NCI-H446 (cell line): Measurements from ENCODE around the gene DCTN2.
"Not testable (repeated sequence)": the region's sequence is repeated elsewhere in the genome, so short reads cannot be mapped to it uniquely, and the experiment has no call there.

Source experiments
- DNase-seq, 2 experiments: peaks; one replicate each; lab custom pipeline; 2025; lab: John Stamatoyannopoulos, UW

DCTN2 gene

GRCh38 chr12:57515408-57515933, 31.5 kb downstream of the DCTN2 start:
- no peak for DNase-seq

DNA sequence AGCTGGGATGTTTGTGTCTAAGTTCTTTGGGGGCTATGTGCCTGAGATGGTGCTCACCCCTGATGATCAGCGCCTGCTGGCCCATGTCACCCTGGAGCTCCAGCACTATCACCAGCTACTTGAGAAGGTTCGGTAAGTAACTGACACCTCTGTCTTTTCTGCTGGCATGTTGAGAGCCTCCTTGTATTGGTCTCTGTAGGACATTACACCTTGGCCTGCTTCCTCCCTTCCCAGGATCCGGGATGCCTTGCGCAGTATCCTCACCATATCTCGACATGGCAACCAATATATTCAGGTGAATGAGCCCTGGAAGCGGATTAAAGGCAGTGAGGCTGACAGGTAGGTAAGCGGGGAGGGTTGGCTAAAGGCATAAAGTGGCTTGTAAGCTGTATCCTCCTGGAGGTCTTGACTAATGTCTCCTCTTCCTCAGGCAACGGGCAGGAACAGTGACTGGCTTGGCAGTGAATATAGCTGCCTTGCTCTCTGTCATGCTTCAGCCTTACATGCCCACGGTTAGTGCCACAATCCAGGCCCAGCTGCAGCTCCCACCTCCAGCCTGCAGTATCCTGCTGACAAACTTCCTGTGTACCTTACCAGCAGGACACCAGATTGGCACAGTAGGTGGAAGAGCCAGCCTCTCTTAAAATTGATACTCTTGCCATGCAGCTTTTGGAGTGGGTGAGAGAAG, 32.1 kb downstream of the DCTN2 start:
- no peak for DNase-seq

DNA sequence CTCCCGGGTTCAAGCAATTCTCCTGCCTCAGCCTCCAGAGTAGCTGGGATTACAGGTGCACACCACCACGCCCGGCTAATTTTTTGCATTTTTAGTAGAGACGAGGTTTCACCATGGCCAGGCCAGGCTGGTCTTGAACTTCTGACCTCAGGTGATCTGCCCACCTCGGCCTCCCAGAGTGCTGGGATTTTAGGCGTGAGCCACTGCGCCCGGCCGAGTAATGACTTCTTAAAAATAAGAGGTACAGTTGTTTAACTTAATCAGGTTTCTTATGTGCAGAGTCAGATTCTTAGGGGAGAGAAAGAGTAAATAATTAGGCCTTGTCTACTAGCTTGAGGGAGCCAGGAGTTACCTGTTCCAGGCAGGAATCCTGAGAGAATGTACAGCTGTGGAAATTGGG, 32.7 kb downstream of the DCTN2 start:
- DNase-seq = not testable (repeated sequence)

- not testable (repeated sequence) for DNase-seq
These were observed 33.3 kb downstream of the DCTN2 start for GRCh38 chr12:57513677-57514076.

DNA sequence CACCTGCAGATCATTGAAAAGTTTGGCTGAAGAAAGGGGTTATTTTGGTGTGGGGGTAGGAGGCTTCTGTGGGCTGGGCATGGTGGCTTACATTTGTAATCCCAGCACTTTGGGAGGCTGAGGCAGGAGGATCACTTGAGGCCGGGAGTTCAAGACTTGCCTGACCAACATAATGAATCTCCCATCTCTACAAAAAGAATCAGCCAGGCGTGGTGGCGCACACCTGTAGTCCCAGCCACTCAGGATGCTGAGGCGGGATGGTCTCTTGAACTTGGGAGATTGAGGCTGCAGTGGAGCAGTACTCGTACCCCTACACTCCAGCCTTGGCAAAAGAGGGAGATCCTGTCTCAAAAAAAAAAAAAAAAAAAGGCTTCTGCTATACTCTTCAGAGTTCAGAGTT, 33.7 kb downstream of the DCTN2 start:
- DNase-seq = no peak

- no peak for DNase-seq
These were observed 34.3 kb downstream of the DCTN2 start for GRCh38 chr12:57512665-57513064.

DNA sequence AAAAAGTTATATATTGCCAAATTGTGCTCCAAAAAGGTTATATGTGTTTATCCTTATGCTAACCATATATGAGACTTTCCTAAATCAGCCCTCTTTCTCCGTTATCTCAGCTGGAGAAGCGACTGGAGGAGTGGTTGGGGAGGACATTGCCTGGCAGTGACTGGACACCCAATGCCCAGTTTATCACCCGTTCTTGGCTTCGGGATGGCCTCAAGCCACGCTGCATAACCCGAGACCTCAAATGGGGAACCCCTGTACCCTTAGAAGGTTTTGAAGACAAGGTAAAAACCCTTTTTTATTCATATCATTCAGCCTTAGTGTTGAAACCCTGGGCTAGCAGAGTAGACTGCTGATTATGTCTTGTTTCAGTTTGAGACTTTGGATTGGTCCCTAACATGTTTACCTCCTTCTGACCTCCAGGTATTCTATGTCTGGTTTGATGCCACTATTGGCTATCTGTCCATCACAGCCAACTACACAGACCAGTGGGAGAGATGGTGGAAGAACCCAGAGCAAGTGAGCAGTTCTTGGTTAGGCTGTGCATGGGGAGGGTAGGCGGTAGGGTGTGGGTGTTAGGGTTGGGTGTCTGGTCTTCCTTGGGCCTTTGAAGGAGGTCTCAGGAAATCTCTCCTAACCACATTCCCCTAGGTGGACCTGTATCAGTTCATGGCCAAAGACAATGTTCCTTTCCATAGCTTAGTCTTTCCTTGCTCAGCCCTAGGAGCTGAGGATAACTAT, 35.2 kb downstream of the DCTN2 start:
- no peak for DNase-seq

GRCh38 chr12:57511161-57511560, 35.8 kb downstream of the DCTN2 start:
- DNase-seq = no peak

- DNase-seq = not testable (repeated sequence)
These were observed 39.2 kb downstream of the DCTN2 start for GRCh38 chr12:57507796-57508195.

GRCh38 chr12:57506541-57506940, 40.5 kb downstream of the DCTN2 start:
- DNase-seq = not testable (repeated sequence)

DNA sequence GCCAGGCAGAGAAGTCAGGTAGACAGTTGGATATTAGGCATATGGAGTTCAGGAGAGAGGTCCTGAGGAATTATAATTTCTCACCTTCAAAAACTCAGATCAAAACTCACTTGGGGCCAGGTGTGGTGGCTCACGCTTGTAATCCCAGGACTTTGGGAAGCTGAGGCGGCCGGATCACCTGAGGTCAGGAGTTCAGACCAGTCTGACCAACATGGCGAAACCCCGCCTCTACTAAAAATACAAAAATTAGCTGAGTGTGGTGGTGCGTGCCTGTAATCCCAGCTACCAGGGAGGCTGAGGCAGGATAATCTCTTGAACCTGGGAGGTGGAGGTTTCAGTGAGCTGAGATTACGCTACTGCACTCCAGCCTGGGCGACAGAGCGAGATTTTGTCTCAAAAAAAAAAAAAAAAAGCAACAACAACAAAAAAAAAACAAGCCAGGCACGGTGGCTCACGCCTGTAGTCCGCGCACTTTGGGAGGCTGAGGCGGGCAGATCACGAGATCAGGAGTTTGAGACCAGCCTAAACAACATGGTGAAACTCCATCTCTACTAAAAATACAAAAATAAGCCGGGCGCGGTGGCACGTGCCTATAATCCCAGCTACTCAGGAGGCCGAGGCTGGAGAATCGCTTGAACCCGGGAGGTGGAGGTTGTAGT, 44.6 kb downstream of the DCTN2 start:
- DNase-seq = not testable (repeated sequence)

DNA sequence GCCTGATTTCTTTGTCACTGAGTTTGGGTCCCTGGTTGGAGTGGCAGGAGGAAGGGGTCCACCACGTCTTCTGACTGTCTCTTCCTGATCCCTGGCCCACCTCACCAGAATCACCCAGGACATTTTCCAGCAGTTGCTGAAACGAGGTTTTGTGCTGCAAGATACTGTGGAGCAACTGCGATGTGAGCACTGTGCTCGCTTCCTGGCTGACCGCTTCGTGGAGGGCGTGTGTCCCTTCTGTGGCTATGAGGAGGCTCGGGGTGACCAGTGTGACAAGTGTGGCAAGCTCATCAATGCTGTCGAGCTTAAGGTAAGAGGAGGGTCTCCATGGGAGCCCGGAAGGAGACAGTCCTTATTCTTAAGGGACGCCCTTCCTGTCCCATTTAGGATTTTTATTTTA, 46.8 kb downstream of the DCTN2 start:
- no peak for DNase-seq

- DNase-seq = no peak
These were observed 48.4 kb downstream of the DCTN2 start for GRCh38 chr12:57498571-57498970.

- DNase-seq = no peak
These were observed 48.9 kb downstream of the DCTN2 start for GRCh38 chr12:57498132-57498502.

- DNase-seq = no peak
These were observed 49.5 kb downstream of the DCTN2 start for GRCh38 chr12:57497223-57498131.

- no peak for DNase-seq
These were observed 50.2 kb downstream of the DCTN2 start for GRCh38 chr12:57496822-57497221.

DNA sequence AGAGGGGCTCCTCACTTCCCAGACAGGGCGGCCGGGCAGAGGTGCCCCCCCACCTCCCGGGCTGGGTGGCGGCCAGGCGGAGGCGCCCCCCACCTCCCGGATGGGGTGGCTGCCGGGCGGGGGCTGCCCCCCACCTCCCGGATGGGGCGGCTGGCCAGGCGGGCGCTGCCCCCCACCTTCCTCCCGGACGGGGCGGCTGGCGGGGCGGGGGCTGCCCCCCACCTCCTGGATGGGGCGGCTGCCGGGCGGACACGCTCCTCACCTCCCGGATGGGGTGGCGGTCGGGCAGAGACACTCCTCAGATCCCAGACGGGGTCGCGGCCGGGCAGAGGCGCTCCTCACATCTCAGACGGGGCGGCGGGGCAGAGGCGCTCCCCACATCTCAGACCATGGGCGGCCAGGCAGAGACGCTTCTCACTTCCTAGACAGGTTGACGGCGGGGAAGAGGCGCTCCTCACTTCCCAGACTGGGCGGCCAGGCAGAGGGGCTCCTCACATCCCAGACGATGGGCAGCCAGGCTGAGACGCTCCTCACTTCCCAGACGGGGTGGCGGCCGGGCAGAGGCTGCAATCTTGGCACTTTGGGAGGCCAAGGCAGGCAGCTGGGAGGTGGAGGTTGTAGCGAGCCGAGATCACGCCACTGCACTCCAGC, 51.8 kb downstream of the DCTN2 start:
- not testable (repeated sequence) for DNase-seq

- no peak for DNase-seq
These were observed 55.4 kb downstream of the DCTN2 start for GRCh38 chr12:57491393-57492280.

DNA sequence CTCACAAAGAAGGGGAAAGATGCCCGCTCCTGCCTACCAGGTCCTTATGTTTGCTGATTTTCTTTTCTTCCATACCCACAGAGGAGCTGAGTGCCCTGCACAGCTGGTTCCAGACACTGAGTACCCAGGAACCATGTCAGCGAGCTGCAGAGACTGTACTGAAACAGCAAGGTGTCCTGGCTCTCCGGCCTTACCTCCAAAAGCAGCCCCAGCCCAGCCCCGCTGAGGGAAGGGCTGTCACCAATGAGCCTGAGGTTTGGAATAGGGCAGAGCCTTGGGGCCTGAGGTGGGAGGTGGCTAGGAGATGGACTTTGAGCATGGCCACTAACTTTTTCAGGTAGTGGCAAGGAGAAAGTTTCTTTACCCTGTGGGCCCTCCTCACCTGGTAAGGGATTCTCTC, 56.9 kb downstream of the DCTN2 start:
- no peak for DNase-seq

DNA sequence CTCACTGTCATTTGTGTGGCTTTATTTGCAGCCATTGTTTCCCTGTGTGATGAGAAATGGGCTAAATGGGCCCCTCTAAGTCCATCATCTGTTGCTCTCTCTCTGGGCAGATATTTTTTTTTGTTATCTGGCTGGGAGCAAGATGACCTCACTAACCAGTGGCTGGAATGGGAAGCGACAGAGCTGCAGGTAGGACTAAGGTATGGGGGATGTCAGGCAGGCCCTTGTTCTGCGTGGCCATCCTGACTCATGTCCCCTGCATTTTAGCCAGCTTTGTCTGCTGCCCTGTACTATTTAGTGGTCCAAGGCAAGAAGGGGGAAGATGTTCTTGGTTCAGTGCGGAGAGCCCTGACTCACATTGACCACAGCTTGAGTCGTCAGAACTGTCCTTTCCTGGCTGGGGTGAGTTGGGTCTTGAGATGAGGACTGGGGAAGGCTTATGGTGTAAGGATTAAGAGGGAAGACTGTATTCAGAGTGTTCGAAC, 57.8 kb downstream of the DCTN2 start:
- DNase-seq = no peak
